Colonic mucosa (tissue), 4 donors: ENCODE results near the gene WNT1. TPM values are rescaled to one million over a fixed set of nuclear protein-coding genes. Genes with fewer than 3 reads are reported as not detected.

Source experiments
- DNase-seq: peaks from one replicate; pipeline ENCODE4 v3.0.0-alpha.2; 2020
- H3K27ac ChIP-seq: fragments of 200-600 bp; one replicate; pipeline ENCODE4 v1.8.0; 2021
- H3K27me3 ChIP-seq: fragments of 200-600 bp; one replicate; pipeline ENCODE4 v1.8.0; 2021
- H3K36me3 ChIP-seq: fragments of 200-600 bp; one replicate; pipeline ENCODE4 v1.8.0; 2021
- H3K4me1 ChIP-seq: fragments of 200-600 bp; one replicate; pipeline ENCODE4 v1.8.0; 2021; ENCODE audit warnings: mild to moderate bottlenecking
- H3K4me3 ChIP-seq: fragments of 200-600 bp; one replicate; pipeline ENCODE4 v1.8.0; 2021
- H3K9ac ChIP-seq, 2 donors: one replicate each; pipeline ENCODE4 v1.7.0; 2013; ENCODE audit warnings: control low read depth in 2 of 2, low read depth in 2 of 2, low read length in 2 of 2
- H3K9me3 ChIP-seq: fragments of 200-600 bp; one replicate; pipeline ENCODE4 v1.8.0; 2021
- intact Hi-C: fragments of 100-400 bp; cut with DNase I; formaldehyde crosslinking; loops from one replicate; pipeline ENCODE4 v1.14.1; 2022
- total RNA-seq, 2 donors: library from RNA; stranded (reverse); fragmentation: NEBNext Ultra II Directional in 1 of 2; extraction: Animal tissue kit (Norgen Biotek cat#: 25700) in 1 of 2; gene quantifications; one replicate each; pipeline ENCODE4 v1.2.1, GENCODE V29; 2021
- TF ChIP-seq, protein P1 (sequence below): fragments of 200-600 bp; IDR thresholded peaks from one replicate; pipeline ENCODE4 v1.8.0; 2022; ENCODE audit warnings: antibody characterized with exemption, mild to moderate bottlenecking
- donor health status: healthy.
- donor health status: DM: no; HTN: no; CAD: no.
- donor health status: DM: no; HTN: no; CAD: no.

The WNT1 gene
- total RNA-seq, 2 donors from 2014 or later: not detected

- peak overlapping the region; percentile 88 for H3K27ac ChIP-seq
- H3K9ac ChIP-seq: no peak overlapping the region
- H3K27me3 ChIP-seq: no peaks in the 10 kb centered on the region
- no peaks in the 10 kb centered on the region for H3K36me3 ChIP-seq
- TF ChIP-seq, protein P1, sequence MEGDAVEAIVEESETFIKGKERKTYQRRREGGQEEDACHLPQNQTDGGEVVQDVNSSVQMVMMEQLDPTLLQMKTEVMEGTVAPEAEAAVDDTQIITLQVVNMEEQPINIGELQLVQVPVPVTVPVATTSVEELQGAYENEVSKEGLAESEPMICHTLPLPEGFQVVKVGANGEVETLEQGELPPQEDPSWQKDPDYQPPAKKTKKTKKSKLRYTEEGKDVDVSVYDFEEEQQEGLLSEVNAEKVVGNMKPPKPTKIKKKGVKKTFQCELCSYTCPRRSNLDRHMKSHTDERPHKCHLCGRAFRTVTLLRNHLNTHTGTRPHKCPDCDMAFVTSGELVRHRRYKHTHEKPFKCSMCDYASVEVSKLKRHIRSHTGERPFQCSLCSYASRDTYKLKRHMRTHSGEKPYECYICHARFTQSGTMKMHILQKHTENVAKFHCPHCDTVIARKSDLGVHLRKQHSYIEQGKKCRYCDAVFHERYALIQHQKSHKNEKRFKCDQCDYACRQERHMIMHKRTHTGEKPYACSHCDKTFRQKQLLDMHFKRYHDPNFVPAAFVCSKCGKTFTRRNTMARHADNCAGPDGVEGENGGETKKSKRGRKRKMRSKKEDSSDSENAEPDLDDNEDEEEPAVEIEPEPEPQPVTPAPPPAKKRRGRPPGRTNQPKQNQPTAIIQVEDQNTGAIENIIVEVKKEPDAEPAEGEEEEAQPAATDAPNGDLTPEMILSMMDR: no peak
- intact Hi-C loops: no loop called here
- H3K4me1 ChIP-seq: peaks cover 7% of the 10 kb centered on the region
- H3K4me3 ChIP-seq: no peak overlapping the region
- DNase-seq: no peak
- H3K9me3 ChIP-seq: no peaks in the 10 kb centered on the region
Measured at GRCh38 chr12:48954841-48955501, 23.2 kb upstream of the WNT1 start.

- Histone ChIP-seq H3K27me3 (no peaks in the 10 kb centered on the region), H3K27ac (peak overlapping the region; percentile 88), H3K4me3 (peak overlapping the region; percentile 92), H3K9ac (peak overlapping the region; percentile 90 to 95), H3K9me3 (no peaks in the 10 kb centered on the region), H3K4me1 (peaks cover 7% of the 10 kb centered on the region), H3K36me3 (no peaks in the 10 kb centered on the region)
- peak; percentile 90 for DNase-seq
- TF ChIP-seq, protein P1: no peak
- intact Hi-C loops: no loop called here
Measured at GRCh38 chr12:48956279-48957140, 21.6 kb upstream of the WNT1 start.

GRCh38 chr12:48957141-48958048, 20.7 kb upstream of the WNT1 start, which contains the start of gene ARF3:
Gene ARF3, minus strand, starts transcription at chr12:48957487. Its CDS starts 16,392 bp downstream, at chr12:48941095.
- Histone ChIP-seq H3K4me3 (peak within 1 kb of the TSS; percentile 92), H3K27ac (peak within 1 kb of the TSS; percentile 88), H3K9me3 (no peaks in the 10 kb centered on the region), H3K4me1 (peaks cover 7% of the 10 kb centered on the region), H3K36me3 (no peaks in the 10 kb centered on the region), H3K27me3 (no peaks in the 10 kb centered on the region), H3K9ac (peak within 1 kb of the TSS; percentile 90 to 95)
- peak; percentile 96 for DNase-seq
- intact Hi-C loops: no loop called here
- TF ChIP-seq, protein P1: no peak

DNA sequence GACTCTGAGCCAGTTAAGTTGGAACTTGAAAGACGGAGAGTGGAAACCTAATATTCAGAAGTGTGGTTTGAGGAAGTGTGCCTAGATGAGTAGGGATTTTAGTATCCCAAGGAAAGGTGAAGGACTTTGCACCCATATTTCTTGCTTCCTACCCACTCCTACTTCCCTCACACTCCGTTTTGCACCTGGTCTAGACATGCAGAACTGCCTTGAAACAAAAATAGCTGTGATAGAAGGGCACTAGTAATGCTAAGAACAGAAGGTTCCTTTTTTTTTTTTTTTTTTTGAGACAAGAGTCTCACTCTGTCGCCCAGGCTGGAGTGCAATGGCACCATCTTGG, 20.1 kb upstream of the WNT1 start:
- Histone ChIP-seq H3K27me3 (no peaks in the 10 kb centered on the region), H3K9ac (peak overlapping the region in 1 of 2 donors; percentile 95), H3K36me3 (no peaks in the 10 kb centered on the region), H3K4me3 (peak overlapping the region; percentile 92), H3K9me3 (no peaks in the 10 kb centered on the region), H3K4me1 (peaks cover 7% of the 10 kb centered on the region), H3K27ac (peak overlapping the region; percentile 88)
- intact Hi-C loops: no loop called here
- DNase-seq: no peak
- TF ChIP-seq, protein P1: no peak

- TF ChIP-seq, protein P1: no peak
- Histone ChIP-seq H3K27me3 (no peaks in the 10 kb centered on the region), H3K4me1 (no peaks in the 10 kb centered on the region), H3K9ac (no peak overlapping the region), H3K9me3 (no peaks in the 10 kb centered on the region), H3K36me3 (no peaks in the 10 kb centered on the region), H3K27ac (no peak overlapping the region), H3K4me3 (no peak overlapping the region)
- DNase-seq: no peak
- intact Hi-C loops: no loop called here
Measured at GRCh38 chr12:48960834-48961233, 17.3 kb upstream of the WNT1 start.
